G401 (cell line): Measurements from ENCODE around the gene NOX5. TPM values are rescaled to one million over a fixed set of nuclear protein-coding genes. Genes with fewer than 3 reads are reported as not detected.
"Not testable (repeated sequence)": the region's sequence is repeated elsewhere in the genome, so short reads cannot be mapped to it uniquely, and the experiment has no call there.

Experiments
- DNase-seq: peaks from one replicate; pipeline ENCODE4 v3.0.0-alpha.2; 2015; ENCODE audit warnings: low spot score
- in situ Hi-C: cut with HindIII; loops from 2 replicates; pipeline ENCODE4 v1.10.0; 2016; ENCODE audit warnings: low sequenced_read_pairs, mixed read lengths
- total RNA-seq: library from RNA; depleted of rRNA; stranded (reverse); fragments of >200 nt; shearing (Covaris generic); gene quantifications from 2 replicates; pipeline ENCODE4 v1.2.3, GENCODE V29; 2014; rRNA removed

The NOX5 gene, protein sequence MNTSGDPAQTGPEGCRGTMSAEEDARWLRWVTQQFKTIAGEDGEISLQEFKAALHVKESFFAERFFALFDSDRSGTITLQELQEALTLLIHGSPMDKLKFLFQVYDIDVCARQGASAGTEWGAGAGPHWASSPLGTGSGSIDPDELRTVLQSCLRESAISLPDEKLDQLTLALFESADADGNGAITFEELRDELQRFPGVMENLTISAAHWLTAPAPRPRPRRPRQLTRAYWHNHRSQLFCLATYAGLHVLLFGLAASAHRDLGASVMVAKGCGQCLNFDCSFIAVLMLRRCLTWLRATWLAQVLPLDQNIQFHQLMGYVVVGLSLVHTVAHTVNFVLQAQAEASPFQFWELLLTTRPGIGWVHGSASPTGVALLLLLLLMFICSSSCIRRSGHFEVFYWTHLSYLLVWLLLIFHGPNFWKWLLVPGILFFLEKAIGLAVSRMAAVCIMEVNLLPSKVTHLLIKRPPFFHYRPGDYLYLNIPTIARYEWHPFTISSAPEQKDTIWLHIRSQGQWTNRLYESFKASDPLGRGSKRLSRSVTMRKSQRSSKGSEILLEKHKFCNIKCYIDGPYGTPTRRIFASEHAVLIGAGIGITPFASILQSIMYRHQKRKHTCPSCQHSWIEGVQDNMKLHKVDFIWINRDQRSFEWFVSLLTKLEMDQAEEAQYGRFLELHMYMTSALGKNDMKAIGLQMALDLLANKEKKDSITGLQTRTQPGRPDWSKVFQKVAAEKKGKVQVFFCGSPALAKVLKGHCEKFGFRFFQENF
- not detected in 2 replicates for total RNA-seq

- in situ Hi-C loops, result no loop called here
- no peak for DNase-seq
These were observed at the start of gene NOX5 for GRCh38 chr15:69014454-69014853. NOX5 (plus strand) TSS chr15:69014695; CDS start chr15:69014736, 41 bp downstream.

DNA sequence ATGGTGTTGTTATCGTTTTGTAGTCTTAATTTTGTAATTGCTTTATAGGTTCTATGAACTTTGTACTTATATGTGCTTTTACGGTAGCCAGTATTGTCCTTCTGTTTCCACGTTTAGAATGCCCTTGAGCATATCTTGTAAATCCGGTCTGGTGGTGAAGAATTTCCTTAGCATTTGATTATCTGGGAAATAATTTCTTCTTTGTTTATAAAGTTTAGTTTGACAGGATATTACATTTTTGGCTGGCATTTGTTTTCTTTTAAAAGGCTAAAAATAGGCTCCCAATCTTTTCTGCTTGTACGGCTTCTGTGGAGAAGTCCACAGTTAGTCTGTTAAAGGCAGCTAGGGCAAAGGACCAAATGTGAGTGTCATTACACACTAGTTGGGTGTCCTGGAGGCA, 47.5 kb upstream of the NOX5 start:
- in situ Hi-C loops, result no loop called here
- no peak for DNase-seq

- in situ Hi-C loops, result no loop called here
These were observed 46.5 kb upstream of the NOX5 start for GRCh38 chr15:68967948-68968347.

GRCh38 chr15:68969298-68969697, 45.2 kb upstream of the NOX5 start:
- DNase-seq, result no peak
- in situ Hi-C loops, result no loop called here

More at GRCh38 chr15:68967948-68968347, 46.5 kb upstream of the NOX5 start:
- no peak for DNase-seq

DNA sequence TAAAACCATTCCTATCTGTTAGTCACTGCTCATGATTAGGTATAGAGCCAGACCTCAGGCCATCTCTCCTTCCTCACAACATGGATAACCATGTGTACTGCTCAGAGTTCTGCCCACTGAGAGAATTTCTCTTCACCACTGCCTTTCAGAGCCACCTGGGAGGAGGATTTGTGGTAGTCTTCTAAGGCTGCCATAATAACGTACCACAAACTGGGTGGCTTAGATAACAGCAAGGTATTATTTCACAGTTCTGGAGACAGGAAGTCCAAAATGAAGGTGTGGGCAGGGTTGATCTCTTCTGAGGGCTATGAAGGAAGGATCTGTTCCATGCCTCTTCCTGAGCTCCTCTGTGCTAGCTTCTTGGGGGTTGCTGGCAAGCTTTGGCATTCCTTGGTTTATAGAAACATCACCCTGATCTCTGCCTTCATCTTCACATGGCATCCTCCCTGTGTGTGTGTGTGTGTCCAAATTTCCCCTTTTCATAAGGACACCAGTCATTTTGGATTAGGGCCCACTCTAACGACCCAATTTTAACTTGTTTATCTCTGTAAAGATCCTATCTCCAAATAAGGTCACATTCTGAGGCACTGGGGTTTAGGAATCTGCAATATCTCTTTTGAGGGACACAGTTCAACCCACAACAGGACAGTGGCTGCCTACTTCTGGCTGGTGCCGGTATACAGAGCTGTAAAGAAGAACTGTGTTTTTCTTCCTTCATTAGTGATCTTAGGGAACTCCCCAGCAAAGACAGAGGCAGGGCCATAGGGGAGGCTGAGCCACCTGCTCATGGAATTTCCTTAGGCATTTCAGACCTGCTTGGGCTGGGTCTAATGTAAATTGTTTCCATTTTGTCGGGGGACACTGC, 42.1 kb upstream of the NOX5 start:
- DNase-seq, result no peak
- in situ Hi-C loops, result no loop called here

GRCh38 chr15:68975651-68976160, 38.8 kb upstream of the NOX5 start:
- in situ Hi-C loops, DNase-seq: not testable (repeated sequence)

- in situ Hi-C loops, DNase-seq: not testable (repeated sequence)
These were observed 37.1 kb upstream of the NOX5 start for GRCh38 chr15:68977426-68977825.

- no peak for DNase-seq
- in situ Hi-C loops, result no loop called here
These were observed 35.5 kb upstream of the NOX5 start for GRCh38 chr15:68979006-68979405.

DNA sequence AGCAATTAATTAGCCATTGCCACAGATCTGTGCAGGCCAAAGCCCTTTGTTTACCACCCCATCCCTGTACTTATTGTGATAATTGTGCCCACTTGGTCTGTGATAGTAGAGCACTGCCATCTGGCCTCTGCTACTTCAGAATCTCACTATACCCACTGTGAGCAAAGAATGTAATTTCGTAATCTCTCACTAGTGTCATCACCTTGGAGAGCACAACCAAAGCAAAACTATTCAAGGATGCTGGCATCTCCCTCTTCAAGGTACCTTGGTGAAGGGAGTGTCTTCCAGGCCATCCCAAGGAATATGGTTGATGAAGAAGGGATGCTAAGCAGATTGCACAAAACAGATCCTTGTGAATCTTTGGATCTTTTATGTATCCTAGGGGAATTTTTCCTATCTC, 34.7 kb upstream of the NOX5 start:
- in situ Hi-C loops, result no loop called here
- no peak for DNase-seq

DNA sequence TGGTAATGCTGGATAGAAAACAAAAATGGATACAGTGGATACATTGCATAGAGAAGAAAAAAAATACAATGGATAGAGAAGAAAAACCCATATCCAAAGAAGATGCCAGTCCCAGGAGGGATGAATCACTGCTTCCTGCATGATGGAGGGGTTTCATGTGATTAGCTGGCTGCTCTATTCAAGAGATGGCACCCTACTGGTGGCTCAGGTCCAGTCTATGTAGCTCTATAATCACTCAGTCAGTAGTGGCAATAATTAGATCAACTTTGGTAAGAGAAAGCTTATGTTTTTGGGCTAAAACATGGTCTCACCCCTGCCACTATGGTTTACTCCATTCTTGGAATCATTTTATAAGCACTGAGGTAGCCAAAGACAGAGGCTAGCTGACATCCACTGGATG, 33.7 kb upstream of the NOX5 start:
- DNase-seq, result no peak
- in situ Hi-C loops, result no loop called here

- in situ Hi-C loops, result no loop called here
These were observed 32.6 kb upstream of the NOX5 start for GRCh38 chr15:68981941-68982340.

DNA sequence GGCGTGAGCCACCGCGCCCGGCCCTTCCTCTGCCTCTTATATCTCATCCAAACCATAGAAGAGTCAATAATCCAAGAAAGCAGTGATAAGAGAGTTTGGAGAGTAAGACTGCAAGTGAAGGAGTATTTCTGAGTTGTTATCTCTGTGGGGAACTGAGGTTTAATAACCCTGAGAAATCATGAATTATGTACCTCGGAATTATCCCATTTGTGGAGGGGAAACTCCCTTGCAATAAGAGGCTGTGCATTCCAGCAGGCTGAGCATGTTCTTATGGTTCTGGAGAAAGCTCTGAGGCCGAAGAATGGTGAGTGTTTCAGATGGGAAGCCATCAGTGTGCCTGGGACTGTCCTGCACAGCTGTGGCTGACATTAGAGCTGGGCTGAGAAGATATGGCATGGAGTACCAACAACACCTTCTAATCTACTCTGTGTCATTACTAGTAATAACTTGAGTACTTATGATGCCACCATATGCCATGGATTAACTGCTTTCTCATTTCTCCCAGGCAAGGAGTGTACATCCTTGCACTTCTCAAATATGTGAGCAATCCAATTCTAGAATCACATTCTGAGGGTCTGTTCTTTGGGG, 31.4 kb upstream of the NOX5 start:
- no peak for DNase-seq
- in situ Hi-C loops, result no loop called here

More at GRCh38 chr15:68981941-68982340, 32.6 kb upstream of the NOX5 start:
- no peak for DNase-seq

DNA sequence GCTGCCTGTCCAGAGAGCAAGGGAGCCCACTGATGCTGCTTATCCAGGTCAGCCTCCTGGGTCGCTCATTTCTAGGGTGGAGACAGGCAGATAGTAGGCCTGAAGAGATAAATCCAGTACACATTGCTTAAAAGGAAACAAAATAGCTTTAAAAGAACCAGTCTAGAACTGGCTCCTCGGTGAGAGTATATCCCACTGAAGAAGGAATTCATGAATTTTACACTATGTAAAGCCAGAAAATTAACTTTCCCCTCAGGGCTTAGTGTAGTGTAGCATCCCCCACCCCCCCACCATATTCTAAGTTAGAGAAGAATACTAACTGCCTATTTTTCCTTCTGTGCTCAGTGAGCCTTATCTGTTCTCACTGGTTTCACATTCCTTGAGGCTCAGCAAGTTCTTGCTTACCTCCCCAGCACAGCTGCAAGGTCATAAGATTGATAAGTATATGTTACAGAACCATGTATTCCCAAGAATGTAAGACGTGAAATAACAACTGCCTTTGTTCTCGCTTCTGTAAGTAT, 30.5 kb upstream of the NOX5 start:
- in situ Hi-C loops, result no loop called here

GRCh38 chr15:68984586-68984985, 29.9 kb upstream of the NOX5 start:
- no peak for DNase-seq
- in situ Hi-C loops, result no loop called here

More for the DNA sequence above, 30.5 kb upstream of the NOX5 start:
- DNase-seq, result no peak

GRCh38 chr15:68985361-68985891, 29.1 kb upstream of the NOX5 start:
- DNase-seq, result no peak
- in situ Hi-C loops, result no loop called here

- in situ Hi-C loops, result no loop called here
- no peak for DNase-seq
These were observed 28.2 kb upstream of the NOX5 start for GRCh38 chr15:68986322-68986721.

- DNase-seq, result no peak
- in situ Hi-C loops, result no loop called here
These were observed 27.4 kb upstream of the NOX5 start for GRCh38 chr15:68987120-68987519.

- in situ Hi-C loops, result no loop called here
These were observed 26.8 kb upstream of the NOX5 start for GRCh38 chr15:68987676-68988075.

More at GRCh38 chr15:68987676-68988075, 26.8 kb upstream of the NOX5 start:
- no peak for DNase-seq
